HG02763 (cell line): ENCODE measurements around the gene RBM44.
"Not testable (repeated sequence)": the region's sequence is repeated elsewhere in the genome, so short reads cannot be mapped to it uniquely, and the experiment has no call there.

Experiments used
- ATAC-seq: cut with Tn5 transposase; IDR thresholded peaks from one replicate; pipeline ENCODE4 v1.9.1; 2021; ENCODE audit warnings: mild to moderate bottlenecking, moderate library complexity; ENCODE audit not compliant: unreplicated experiment

Gene RBM44

DNA sequence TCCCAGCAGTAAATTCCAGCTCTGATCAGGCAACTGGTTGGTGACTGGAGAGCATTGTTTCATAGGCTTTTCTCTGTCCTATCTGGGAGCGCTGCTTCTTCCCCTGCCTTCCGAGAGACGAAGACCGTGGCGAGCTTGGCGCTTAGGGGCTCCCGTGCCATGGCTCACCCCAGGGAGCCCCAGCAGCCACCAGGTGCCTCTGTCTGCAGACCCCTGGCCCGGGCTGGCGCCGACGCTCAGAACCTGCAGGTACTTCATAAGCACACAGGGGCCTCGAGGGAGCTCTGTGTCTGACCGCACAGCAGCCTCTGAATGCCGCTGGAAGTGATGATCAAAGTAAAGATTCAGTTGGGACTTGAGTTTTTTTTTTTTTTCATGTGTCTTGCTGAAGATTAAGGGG, 19.1 kb upstream of the RBM44 start:
- no peak for ATAC-seq

- ATAC-seq = no peak
Observed at GRCh38 chr2:237782181-237782580, 16.4 kb upstream of the RBM44 start.

DNA sequence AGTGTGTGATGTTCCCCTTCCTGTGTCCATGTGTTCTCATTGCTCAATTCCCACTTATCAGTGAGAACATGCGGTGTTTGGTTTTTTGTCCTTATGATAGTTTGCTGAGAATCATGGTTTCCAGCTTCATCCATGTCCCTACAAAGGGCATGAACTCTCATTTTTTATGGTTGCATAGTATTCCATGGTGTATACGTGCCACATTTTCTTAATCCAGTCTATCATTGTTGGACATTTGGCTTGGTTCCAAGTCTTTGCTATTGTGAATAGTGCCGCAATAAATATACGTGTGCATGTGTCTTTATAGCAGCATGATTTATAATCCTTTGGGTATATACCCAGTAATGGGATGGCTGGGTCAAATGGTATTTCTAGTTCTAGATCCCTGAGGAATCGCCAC, 14.9 kb upstream of the RBM44 start:
- not testable (repeated sequence) for ATAC-seq

DNA sequence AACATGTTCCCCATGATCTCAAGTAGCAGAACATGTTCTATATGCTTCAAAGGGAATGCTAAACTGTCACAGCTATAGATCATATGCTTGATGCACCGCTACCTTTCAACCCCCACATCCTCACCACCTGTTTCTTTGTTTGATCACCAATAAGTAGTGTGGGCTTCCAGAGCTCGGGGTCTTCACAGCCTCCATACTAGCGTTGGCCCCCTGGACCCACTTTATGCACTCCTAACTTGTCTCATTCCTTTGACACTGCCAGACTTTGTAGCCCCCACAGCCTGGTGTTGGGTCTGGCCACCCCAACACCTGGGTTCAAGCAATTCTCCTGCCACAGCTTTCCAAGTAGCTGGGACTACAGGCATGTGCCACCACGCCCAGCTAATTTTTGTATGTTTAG, 11.6 kb upstream of the RBM44 start:
- no peak for ATAC-seq

DNA sequence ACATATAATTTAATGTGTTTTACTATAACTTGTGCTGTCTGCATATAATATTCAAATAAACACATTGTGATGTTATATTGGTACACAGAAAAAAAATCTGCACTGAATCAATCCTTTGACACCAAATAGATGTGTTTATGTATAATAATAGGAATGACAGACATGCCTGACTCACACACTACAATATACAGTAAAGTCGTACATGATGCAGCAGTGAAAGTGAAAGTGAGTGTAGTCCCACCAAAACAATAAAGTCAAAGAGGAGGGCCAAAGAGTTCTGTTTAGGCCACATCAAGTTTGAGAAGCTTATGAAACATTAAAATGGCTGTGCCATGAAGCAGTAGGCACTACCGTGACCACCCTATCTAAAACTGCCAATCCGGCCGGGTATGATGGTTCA, 8.2 kb upstream of the RBM44 start:
- ATAC-seq = no peak

DNA sequence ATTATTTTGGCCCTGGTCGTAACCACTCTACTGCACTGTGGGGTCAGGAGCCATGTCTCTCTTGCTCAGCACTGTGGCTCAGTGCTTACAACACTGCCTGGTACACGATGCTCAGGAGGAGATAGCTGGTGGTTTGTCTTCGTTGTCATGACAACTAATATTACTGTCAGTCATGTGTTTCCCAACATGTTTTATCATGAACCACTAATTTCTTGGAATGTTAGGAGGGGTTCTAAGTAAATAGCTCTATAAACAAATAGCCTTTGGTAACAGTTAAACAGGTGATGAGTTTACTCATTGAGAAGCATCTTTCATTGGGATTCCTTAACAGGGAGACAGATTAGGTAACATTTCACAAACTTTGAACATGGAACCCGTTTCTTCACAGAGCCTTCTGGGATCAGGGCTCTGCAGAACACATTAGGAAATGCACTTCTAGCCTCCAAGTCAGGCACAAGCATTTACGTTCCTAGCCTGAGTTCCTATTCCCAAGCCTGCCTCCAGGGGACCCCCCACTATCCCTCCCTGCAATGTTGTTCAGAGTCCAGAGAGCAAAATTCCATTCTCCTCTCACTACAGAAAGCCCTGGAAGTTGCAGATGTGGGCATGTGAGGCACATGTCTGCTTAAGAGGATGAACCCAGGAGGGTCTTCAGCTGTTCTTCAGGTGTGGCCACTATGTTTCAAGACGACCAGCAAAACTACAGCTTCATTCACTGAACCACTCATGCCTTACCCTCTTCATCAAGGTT, 6.4 kb upstream of the RBM44 start:
- no peak for ATAC-seq

- no peak for ATAC-seq
Observed at GRCh38 chr2:237797253-237797652, 1.3 kb upstream of the RBM44 start.

DNA sequence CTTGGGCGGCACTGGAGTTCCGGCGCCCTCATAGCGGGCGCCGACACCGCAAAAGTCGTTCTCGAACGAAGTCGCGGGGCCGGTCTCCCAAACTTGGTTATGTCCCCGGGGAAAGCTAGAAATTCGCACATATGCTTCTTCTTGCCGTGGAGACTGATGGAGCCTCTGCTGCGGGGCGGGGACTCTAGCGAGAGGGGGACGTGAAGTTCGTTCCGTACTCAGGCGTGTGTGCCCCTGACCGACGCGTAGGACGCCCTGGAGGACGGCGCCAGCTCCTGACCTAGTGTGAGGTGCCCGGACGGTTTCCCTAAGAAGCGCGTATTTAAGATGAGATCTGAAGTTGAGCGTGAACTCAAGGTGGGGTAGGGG, 465 bp downstream of the RBM44 start:
- ATAC-seq = no peak

- no peak for ATAC-seq
Observed at GRCh38 chr2:237801466-237801865, 2.9 kb downstream of the RBM44 start.

GRCh38 chr2:237806334-237806733, 7.8 kb downstream of the RBM44 start:
- no peak for ATAC-seq

GRCh38 chr2:237815637-237816036, 17.1 kb downstream of the RBM44 start:
- ATAC-seq = no peak

DNA sequence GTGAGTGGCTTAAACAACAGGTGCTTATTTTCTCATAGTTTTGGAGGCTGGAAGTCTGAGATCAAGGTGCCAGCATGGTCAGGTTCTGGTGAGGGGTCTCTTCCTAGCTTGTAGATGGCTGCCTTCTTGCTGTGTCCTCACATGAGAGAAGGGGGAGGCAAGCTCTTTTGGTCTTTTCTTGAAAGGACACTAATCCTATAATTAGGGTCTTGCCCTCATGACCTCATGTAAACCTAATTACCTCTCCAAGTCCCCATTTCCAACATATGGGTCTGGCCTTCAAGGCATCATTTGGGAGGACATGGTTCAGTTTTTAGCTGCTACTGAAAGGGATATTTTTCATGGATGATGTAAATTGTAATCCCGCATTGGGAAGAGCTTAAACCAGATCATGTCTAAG, 18.0 kb downstream of the RBM44 start:
- no peak for ATAC-seq

DNA sequence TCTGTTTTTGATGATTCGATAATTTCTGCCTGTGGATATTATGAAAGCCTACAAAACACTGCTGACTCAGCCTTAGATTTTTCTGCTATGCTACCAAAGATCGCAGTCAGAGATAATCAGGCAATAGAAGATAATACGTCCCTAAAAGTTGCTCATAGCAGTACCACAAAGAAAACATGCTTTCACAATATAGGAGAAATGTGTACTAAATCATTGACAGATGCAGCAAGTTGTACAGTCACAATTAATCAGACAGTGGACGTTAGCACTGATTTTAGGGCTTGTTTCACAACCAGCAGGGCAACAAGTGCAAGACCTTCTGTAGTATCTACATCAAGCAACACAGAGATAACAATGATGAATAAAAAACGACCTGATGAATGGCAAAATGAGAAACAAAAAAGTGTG, 19.5 kb downstream of the RBM44 start:
- ATAC-seq = no peak

DNA sequence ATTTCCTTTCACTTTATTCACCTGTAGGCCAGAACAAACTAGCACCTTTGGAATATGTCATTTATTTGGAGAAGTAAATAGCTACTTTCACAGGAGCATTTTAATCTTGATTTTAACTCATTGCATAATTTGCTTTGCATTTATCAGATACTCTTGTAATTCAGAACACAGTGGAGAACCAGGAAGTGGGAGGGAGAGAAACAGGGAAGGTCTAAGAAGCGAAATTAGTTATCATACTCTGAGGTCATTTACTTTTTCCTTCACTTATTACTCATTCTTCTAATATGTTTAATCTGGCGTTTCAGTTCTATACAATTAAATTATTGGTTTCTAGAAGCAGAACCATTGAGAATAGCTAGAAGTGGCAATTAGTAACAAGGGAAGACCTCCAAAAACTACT, 20.7 kb downstream of the RBM44 start:
- no peak for ATAC-seq

DNA sequence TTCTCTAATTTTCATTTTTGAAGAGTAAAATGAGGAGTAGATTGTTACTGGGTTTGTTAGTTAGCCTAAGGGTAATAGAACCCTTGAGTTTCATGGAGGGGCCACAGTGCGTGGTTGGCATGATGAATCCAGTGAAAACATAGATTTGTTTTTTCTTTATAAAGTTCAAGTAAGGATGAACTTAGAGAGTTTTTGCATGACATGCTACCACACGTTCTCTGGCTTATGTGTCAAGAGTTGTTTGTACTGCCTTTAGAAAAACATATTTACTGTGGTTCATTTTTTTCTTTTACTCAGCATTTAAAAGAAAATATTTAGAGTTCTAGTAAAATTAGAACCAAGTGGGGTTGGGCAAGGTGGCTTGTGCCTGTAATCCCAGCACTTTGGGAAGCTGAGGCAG, 21.8 kb downstream of the RBM44 start:
- ATAC-seq = no peak

DNA sequence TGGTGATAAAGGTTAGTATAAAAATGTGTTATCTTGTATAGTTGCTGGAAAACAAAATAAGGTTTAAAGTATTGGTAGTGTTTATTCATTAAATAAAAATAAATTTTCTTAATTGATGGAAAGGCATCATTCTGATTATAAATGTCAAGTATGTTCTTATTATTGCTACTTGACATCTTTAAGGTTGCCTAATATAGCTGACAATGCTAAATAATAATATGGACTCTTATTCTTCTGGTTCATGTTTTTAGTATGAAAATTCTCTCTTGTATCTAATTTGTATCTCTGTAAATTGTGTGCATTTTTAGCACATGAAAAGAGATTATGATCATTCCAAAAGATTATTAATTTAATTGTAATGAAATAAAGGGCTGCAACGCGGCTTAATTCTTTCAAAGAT, 25.0 kb downstream of the RBM44 start:
- no peak for ATAC-seq

DNA sequence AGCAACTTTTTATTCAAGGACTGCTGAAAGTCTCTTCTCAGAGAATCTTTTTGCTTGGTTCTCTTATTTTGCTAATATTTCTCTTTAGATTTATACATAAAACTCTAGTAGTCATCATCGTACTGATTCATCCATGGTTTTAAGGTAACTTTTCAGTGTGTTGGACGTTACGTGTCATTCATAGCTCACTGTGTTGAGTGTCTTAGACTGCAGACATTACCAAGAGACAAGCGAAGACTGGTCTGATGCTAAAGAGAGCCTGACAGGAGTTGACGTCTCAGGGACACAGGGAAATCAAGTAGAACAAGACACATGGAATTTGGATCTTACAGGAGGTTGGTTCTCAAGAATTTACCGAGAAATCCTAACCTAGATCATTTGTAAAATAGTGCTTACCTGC, 25.5 kb downstream of the RBM44 start:
- ATAC-seq = no peak

GRCh38 chr2:237827421-237827987, 28.9 kb downstream of the RBM44 start:
- no peak for ATAC-seq

- no peak for ATAC-seq
Observed at GRCh38 chr2:237830522-237830921, 31.9 kb downstream of the RBM44 start.

DNA sequence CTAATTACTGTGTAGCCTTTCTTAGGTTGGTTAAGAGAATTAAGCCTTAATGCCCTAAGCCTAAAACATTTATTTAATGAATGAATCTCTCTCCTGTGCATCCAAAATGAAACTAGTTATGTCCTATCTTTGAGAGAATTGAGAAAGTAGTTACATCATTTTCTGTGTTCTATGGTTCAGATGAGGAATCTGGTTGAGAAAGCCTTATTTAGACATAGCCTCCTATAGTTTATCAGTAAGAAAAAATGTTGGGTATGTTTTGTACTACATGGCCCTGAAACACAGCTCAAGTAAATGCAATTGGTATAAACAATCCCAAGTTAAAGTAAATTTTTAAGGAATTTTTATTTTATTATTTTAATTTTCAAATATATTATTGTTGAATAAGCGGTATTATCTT, 35.0 kb downstream of the RBM44 start:
- no peak for ATAC-seq

DNA sequence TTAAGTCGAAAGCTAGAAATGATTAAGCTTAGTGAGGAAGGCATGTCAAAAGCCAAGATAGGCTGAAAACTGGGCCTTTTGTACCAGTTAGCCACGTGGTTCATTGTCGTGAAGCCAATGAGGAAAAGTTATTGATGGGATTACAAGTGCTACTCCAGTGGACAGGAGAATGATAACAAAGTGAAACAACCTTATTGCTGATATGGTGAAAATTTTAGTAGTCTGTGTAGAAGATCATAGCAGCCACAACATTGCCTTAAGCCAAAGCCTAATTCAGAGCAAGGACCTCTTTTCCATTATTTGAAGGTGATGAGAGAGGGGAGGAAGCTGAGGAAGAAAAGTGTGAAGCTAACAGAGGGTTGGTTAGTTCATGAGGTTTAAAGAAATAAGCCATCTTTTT, 36.8 kb downstream of the RBM44 start:
- no peak for ATAC-seq

GRCh38 chr2:237841051-237841450, 42.5 kb downstream of the RBM44 start:
- ATAC-seq = no peak

- ATAC-seq = not testable (repeated sequence)
Observed at GRCh38 chr2:237848940-237849339, 50.4 kb downstream of the RBM44 start.
